GM12801 (cell line): Measurements from ENCODE around the gene SLC6A19.

ENCODE experiments used
- CTCF ChIP-seq: IDR thresholded peaks from one replicate; pipeline ENCODE4 v1.5.1; 2011; ENCODE audit warnings: control low read depth; ENCODE audit not compliant: insufficient read length; ENCODE audit errors: extremely low read depth

SLC6A19 gene

GRCh38 chr5:1199649-1200494 is 1.5 kb upstream of the SLC6A19 start:
- TF ChIP-seq CTCF = no peak

- no peak for TF ChIP-seq CTCF
Measured at GRCh38 chr5:1200495-1201326, 684 bp upstream of the SLC6A19 start.

- no peak for TF ChIP-seq CTCF
Measured at GRCh38 chr5:1202026-1202797, 817 bp downstream of the SLC6A19 start.

GRCh38 chr5:1202798-1203185 is 1.4 kb downstream of the SLC6A19 start:
- TF ChIP-seq CTCF = no peak

GRCh38 chr5:1203311-1203967 is 2.0 kb downstream of the SLC6A19 start:
- no peak for TF ChIP-seq CTCF

- no peak for TF ChIP-seq CTCF
Measured at GRCh38 chr5:1203968-1204692, 2.7 kb downstream of the SLC6A19 start.
